22Rv1 (cell line): ENCODE data around the gene CNTNAP2.

Experiments used
- ZFX ChIP-seq: fragments of 450-650 bp; IDR thresholded peaks from 2 replicates; pipeline ENCODE4 v1.6.1; 2017; ENCODE audit warnings: antibody characterized with exemption, borderline replicate concordance
- TF ChIP-seq, protein P1 (sequence below): fragments of 450-650 bp; IDR thresholded peaks from 2 replicates; pipeline ENCODE4 v1.5.1; 2017; ENCODE audit warnings: mild to moderate bottlenecking

DNA sequence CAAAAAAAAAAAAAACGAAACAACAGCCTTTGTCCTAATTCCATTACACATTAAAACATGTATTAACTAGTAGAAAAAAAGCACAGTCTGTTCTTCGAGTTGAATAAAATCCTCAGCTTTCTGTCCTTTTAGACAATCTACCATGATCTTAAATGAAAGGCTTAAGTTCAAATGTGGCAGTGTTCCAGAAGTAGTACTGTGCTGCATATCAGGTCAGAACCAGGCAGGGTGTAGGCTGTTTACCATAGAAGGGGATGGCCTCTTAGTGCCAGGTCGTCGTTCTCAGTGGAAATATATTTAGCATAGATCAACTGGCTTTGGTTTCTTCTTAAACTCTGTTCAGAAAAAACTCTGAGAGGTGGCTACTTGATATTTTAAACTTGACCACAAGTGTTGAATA, 612.0 kb downstream of the CNTNAP2 start:
- TF ChIP-seq, protein P1, sequence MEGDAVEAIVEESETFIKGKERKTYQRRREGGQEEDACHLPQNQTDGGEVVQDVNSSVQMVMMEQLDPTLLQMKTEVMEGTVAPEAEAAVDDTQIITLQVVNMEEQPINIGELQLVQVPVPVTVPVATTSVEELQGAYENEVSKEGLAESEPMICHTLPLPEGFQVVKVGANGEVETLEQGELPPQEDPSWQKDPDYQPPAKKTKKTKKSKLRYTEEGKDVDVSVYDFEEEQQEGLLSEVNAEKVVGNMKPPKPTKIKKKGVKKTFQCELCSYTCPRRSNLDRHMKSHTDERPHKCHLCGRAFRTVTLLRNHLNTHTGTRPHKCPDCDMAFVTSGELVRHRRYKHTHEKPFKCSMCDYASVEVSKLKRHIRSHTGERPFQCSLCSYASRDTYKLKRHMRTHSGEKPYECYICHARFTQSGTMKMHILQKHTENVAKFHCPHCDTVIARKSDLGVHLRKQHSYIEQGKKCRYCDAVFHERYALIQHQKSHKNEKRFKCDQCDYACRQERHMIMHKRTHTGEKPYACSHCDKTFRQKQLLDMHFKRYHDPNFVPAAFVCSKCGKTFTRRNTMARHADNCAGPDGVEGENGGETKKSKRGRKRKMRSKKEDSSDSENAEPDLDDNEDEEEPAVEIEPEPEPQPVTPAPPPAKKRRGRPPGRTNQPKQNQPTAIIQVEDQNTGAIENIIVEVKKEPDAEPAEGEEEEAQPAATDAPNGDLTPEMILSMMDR, result no peak
- no peak for TF ChIP-seq ZFX
